Liver (tissue), 9 donors: ENCODE measurements around the gene PRR16. TPM values are rescaled to one million over a fixed set of nuclear protein-coding genes. Genes with fewer than 3 reads are reported as not detected.
A peak's percentile ranks its signal among the peaks of the same experiment; 100 is the strongest.

Source experiments
- DNase-seq: peaks from one replicate; pipeline ENCODE4 v3.0.0-alpha.2; 2017; ENCODE audit warnings: low spot score
- H3K27ac ChIP-seq, 2 donors: one replicate each; pipeline ENCODE4 v1.7.0; 2013; ENCODE audit warnings: inconsistent platforms in 2 of 2, low read length in 2 of 2, control low read depth in 1 of 2, low read depth in 1 of 2, mild to moderate bottlenecking in 1 of 2
- H3K27me3 ChIP-seq, 4 donors: one replicate each; pipeline versions ENCODE4 v1.6.1 to v1.7.0; 2013; ENCODE audit warnings: low read length in 3 of 4, inconsistent platforms in 1 of 4, mild to moderate bottlenecking in 1 of 4, moderate library complexity in 1 of 4; ENCODE audit not compliant: control insufficient read depth in 4 of 4, insufficient read depth in 4 of 4
- H3K36me3 ChIP-seq, 4 donors: one replicate each; pipeline versions ENCODE4 v1.6.1 to v1.7.0; 2013; ENCODE audit warnings: low read length in 3 of 4, mild to moderate bottlenecking in 3 of 4, low read depth in 1 of 4, moderate library complexity in 1 of 4; ENCODE audit not compliant: control insufficient read depth in 4 of 4, insufficient read depth in 3 of 4
- H3K4me1 ChIP-seq, 4 donors: one replicate each; pipeline versions ENCODE4 v1.6.1 to v1.7.0; 2013; ENCODE audit warnings: low read length in 3 of 4, mild to moderate bottlenecking in 3 of 4, moderate library complexity in 1 of 4; ENCODE audit not compliant: control insufficient read depth in 4 of 4, insufficient read depth in 4 of 4
- H3K4me3 ChIP-seq, 3 donors: one replicate each; pipeline versions ENCODE4 v1.6.1 to v1.7.0; 2013; ENCODE audit warnings: low read length in 3 of 3, control low read depth in 1 of 3, low read depth in 1 of 3, mild to moderate bottlenecking in 1 of 3
- H3K9ac ChIP-seq, 2 donors: one replicate each; pipeline ENCODE4 v1.7.0; 2013; ENCODE audit warnings: low read length in 2 of 2, mild to moderate bottlenecking in 2 of 2, moderate library complexity in 2 of 2, control low read depth in 1 of 2, low read depth in 1 of 2
- H3K9me3 ChIP-seq, 4 donors: one replicate each; pipeline versions ENCODE4 v1.6.1 to v1.7.0; 2013; ENCODE audit warnings: low read length in 3 of 4; ENCODE audit not compliant: control insufficient read depth in 4 of 4
- EGR1 ChIP-seq, 2 donors: IDR thresholded peaks; 2 replicates each; pipeline ENCODE4 v1.6.1; 2016 to 2018; ENCODE audit warnings: antibody characterized with exemption in 2 of 2, low read depth in 2 of 2
- FOXA1 ChIP-seq: IDR thresholded peaks from 2 replicates; pipeline ENCODE4 v1.6.1; 2016; ENCODE audit warnings: antibody characterized with exemption
- FOXA2 ChIP-seq: IDR thresholded peaks from 2 replicates; pipeline ENCODE4 v1.6.1; 2016; ENCODE audit warnings: antibody characterized with exemption
- GABPA ChIP-seq, 2 donors: IDR thresholded peaks in 1 of 2; conservative IDR thresholded peaks in 1 of 2; 2 replicates each; pipeline ENCODE4 v1.6.1; 2016; ENCODE audit warnings: antibody characterized with exemption in 2 of 2, mild to moderate bottlenecking in 1 of 2, moderate library complexity in 1 of 2
- HNF4A ChIP-seq, 2 donors: conservative IDR thresholded peaks; 2 replicates each; pipeline ENCODE4 v1.6.1; 2016; ENCODE audit warnings: antibody characterized with exemption in 2 of 2, mild to moderate bottlenecking in 2 of 2
- HNF4G ChIP-seq: IDR thresholded peaks from 2 replicates; pipeline ENCODE4 v1.6.1; 2016; ENCODE audit warnings: antibody characterized with exemption
- JUND ChIP-seq, 2 donors: IDR thresholded peaks; 2 replicates each; pipeline ENCODE4 v1.6.1; 2016; ENCODE audit warnings: antibody characterized with exemption in 2 of 2
- NR2F2 ChIP-seq: IDR thresholded peaks from 2 replicates; pipeline ENCODE4 v1.6.1; 2016; ENCODE audit warnings: antibody characterized with exemption
- RAD21 ChIP-seq, 2 donors: IDR thresholded peaks; 2 replicates each; pipeline ENCODE4 v1.6.1; 2016; ENCODE audit warnings: antibody characterized with exemption in 2 of 2, mild to moderate bottlenecking in 2 of 2
- RXRA ChIP-seq, 2 donors: IDR thresholded peaks; 2 replicates each; pipeline ENCODE4 v1.6.1; 2017 to 2018; ENCODE audit warnings: antibody characterized with exemption in 2 of 2, mild to moderate bottlenecking in 1 of 2
- SP1 ChIP-seq: IDR thresholded peaks from 2 replicates; pipeline ENCODE4 v1.6.1; 2018; ENCODE audit warnings: antibody characterized with exemption, mild to moderate bottlenecking
- TAF1 ChIP-seq: conservative IDR thresholded peaks from 2 replicates; pipeline ENCODE4 v1.6.1; 2016; ENCODE audit warnings: antibody characterized with exemption, mild to moderate bottlenecking
- YY1 ChIP-seq: IDR thresholded peaks from 2 replicates; pipeline ENCODE4 v1.6.1; 2016; ENCODE audit warnings: antibody characterized with exemption, mild to moderate bottlenecking
- WGBS: extraction: QIAGEN DNeasy Blood & Tissue Kit; methylation state at CpG from one replicate; pipeline ENCODE4 v1.1.7; 2013; 5-methylcytosine and 5-hydroxymethylcytosine counted together
- polyA plus RNA-seq, 2 donors: library from polyadenylated mRNA; stranded (reverse) in 1 of 2; unstranded in 1 of 2; fragments of 200-250 nt in 1 of 2; fragments of >200 nt in 1 of 2; fragmentation: Nextera tagmentation in 1 of 2; extraction: Ambion mirVana in 1 of 2; gene quantifications; one replicate each; pipeline versions ENCODE4 v1.2.1 to v1.2.3, GENCODE V29; 2013 to 2015
- total RNA-seq, 2 donors: library from RNA; depleted of rRNA; stranded (reverse); fragments of >200 nt; gene quantifications; one replicate each; pipeline ENCODE4 v1.2.3, GENCODE V29; 2014
- TF ChIP-seq, protein P1 (sequence below): IDR thresholded peaks from 2 replicates; pipeline ENCODE4 v1.6.1; 2016; ENCODE audit warnings: antibody characterized with exemption
- TF ChIP-seq, protein P2 (sequence below): IDR thresholded peaks from 2 replicates; pipeline ENCODE4 v1.6.1; 2016; ENCODE audit warnings: antibody characterized with exemption
- TF ChIP-seq, protein P3 (sequence below): IDR thresholded peaks from 2 replicates; pipeline ENCODE4 v1.6.1; 2016; ENCODE audit warnings: antibody characterized with exemption, mild to moderate bottlenecking
- TF ChIP-seq, protein P4 (sequence below): IDR thresholded peaks from 2 replicates; pipeline ENCODE4 v1.6.1; 2016; ENCODE audit warnings: antibody characterized with exemption
- donor health status: healthy.
- donor health status: healthy.
- donor health status: healthy.
- donor health status: healthy.
- donor health status: healthy.

The PRR16 gene
- total and polyA plus RNA-seq, 4 donors: 0.14 to 0.42 (median 0.21) TPM

DNA sequence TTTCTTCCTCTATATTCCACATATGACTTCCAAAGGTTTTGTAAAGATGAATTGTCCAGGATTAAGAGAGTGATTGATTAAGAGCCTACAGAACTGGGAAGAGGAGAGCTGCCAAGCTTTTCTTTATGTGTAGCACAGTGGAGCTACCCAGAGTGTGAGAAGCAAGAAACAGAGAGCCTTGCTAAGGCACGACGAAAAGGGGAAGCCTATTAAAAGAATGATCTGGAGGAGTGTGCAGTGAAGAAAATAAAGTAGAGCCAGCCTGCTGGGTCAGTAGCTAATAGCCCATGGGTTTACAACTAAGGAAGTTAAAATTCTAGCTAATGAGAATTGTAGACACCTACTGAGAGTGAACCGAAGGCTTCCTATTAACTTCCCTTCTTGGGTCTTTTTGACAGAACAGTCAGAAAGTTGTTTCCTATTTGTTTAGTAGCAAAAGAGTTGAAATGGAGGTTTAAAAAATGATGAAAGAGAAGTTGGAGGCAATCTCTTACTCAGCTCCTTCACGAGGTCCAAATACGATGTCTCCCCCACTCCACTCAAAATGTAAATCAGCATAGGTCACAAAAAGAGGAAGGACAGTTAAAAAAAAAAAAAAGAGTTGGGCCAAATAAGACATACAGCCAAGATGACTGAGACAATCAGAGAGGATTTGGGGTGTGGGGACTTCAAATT is 957 bp upstream of the PRR16 start:
- TF ChIP-seq NR2F2 (no peak), EGR1 (IDR thresholded peaks at IDR 0.05; ENCODE audit: low read depth in 2 of 2) (no peak), TAF1 (no peak), HNF4G (no peak), HNF4A (conservative IDR thresholded peaks at IDR 0.05) (no peak), RAD21 (IDR thresholded peaks at IDR 0.05) (no peak), FOXA2 (no peak), JUND (IDR thresholded peaks at IDR 0.05) (no peak), GABPA (IDR thresholded peaks at IDR 0.05 in 1 of 2, conservative IDR thresholded peaks at IDR 0.05 in 1 of 2) (no peak), RXRA (IDR thresholded peaks at IDR 0.05) (no peak), SP1 (no peak)
- TF ChIP-seq, protein P1, sequence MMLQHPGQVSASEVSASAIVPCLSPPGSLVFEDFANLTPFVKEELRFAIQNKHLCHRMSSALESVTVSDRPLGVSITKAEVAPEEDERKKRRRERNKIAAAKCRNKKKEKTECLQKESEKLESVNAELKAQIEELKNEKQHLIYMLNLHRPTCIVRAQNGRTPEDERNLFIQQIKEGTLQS: no peak
- TF ChIP-seq, protein P2, sequence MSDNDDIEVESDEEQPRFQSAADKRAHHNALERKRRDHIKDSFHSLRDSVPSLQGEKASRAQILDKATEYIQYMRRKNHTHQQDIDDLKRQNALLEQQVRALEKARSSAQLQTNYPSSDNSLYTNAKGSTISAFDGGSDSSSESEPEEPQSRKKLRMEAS: no peak
- peaks cover 2 to 11% (median 8%) of the 10 kb centered on the region in 4 donors for H3K27me3 ChIP-seq
- no peak overlapping the region for H3K9ac ChIP-seq
- no peak overlapping the region for H3K4me3 ChIP-seq
- no peak for DNase-seq
- H3K4me1 ChIP-seq: peaks cover 9 to 16% (median 12%) of the 10 kb centered on the region in 4 donors
- no peaks in the 10 kb centered on the region for H3K36me3 ChIP-seq
- WGBS: 56% methylated on average over 5 of the region's 5 CpGs
- H3K9me3 ChIP-seq: no peaks in the 10 kb centered on the region
- no peak overlapping the region for H3K27ac ChIP-seq

DNA sequence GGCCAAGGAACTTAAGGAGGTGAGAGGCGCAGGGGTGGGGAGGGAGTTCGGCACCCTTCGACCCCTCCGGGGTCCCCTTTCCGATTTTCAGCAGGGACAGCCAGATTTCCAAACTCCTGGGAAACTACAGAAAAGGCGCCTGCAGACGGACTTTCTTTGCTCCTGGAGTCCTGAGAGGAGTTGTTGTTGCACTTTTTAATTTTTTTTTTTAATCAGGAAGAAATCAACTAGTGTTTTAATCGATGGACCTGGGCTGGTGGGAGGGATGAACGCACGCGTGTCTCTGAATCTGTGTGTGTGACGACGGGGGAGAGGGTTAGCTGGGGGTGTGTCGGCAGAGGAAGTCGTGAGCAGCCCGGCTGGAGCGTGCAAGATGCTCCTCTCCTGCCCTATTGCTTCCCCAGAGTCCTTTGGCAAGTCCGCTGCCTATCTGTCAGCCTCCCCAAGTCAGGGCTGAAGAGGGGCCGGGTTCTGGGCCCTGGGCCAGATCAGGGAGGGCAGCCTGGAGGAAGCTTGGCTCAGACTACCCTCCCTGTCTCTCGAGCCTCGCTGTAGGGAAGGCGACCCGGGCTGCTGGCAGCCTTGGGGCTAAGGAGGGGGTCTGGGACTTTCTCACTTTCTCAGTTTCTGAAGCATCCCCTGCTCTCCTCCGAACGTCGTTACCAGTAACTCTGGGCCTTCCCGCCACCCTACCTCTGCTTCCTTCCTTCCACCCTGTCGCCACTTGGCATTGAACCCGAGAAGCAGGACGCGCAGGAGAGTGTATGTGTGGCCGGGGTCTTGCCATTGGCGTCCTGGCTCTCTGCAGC is 731 bp downstream of the PRR16 start:
- no peak for DNase-seq
- H3K4me3 ChIP-seq: peak overlapping the region in 2 of 3 donors; percentile 32
- no peaks in the 10 kb centered on the region for H3K36me3 ChIP-seq
- H3K27ac ChIP-seq: no peak overlapping the region
- H3K27me3 ChIP-seq: peaks cover 2 to 11% (median 9%) of the 10 kb centered on the region in 4 donors
- no peaks in the 10 kb centered on the region for H3K9me3 ChIP-seq
- peaks cover 9 to 16% (median 12%) of the 10 kb centered on the region in 4 donors for H3K4me1 ChIP-seq
- no peak overlapping the region for H3K9ac ChIP-seq
- 2% methylated on average over 33 of the region's 33 CpGs for WGBS
- TF ChIP-seq FOXA1 (no peak), JUND (IDR thresholded peaks at IDR 0.05) (no peak), FOXA2 (no peak), TAF1 (no peak), RXRA (IDR thresholded peaks at IDR 0.05) (no peak)
- TF ChIP-seq, protein P2: no peak

DNA sequence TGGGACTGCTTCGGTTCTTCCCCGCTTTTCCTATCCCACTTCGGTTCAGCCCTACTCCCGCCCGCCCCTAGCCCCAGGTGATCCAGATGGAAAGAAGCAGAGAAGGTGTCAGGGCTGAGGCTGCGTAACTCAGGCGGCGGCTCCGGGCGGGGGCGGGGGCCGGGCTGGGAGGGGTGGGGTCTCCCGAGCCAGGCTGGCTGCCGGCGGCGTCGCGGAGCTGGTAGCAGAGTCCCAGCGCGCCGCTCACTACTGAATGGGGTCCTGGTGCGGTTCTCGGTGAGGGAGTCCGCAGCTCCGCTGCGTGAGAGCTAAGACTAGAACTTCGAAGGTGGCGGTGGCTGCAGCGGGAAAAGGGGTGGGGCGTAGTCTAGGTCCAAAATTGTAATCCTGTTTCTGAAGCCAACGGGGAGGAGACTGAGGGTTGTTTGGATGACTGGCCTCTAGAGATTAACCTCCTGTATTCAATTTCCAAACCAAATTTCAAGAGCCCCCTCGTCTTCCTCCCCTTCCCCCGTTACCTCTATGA is 1.4 kb downstream of the PRR16 start:
- WGBS: 3% methylated on average over 33 of the region's 33 CpGs
- H3K36me3 ChIP-seq: no peaks in the 10 kb centered on the region
- no peak overlapping the region for H3K27ac ChIP-seq
- no peaks in the 10 kb centered on the region for H3K9me3 ChIP-seq
- H3K4me1 ChIP-seq: peaks cover 9 to 16% (median 12%) of the 10 kb centered on the region in 4 donors
- peaks cover 2 to 11% (median 9%) of the 10 kb centered on the region in 4 donors for H3K27me3 ChIP-seq
- H3K9ac ChIP-seq: no peak overlapping the region
- DNase-seq: no peak
- peak overlapping the region in 1 of 3 donors; percentile 32 for H3K4me3 ChIP-seq
- TF ChIP-seq YY1 (no peak), FOXA2 (no peak), GABPA (IDR thresholded peaks at IDR 0.05 in 1 of 2, conservative IDR thresholded peaks at IDR 0.05 in 1 of 2) (no peak), SP1 (no peak), TAF1 (no peak), RXRA (IDR thresholded peaks at IDR 0.05) (no peak), RAD21 (IDR thresholded peaks at IDR 0.05) (no peak)
- TF ChIP-seq, protein P3, sequence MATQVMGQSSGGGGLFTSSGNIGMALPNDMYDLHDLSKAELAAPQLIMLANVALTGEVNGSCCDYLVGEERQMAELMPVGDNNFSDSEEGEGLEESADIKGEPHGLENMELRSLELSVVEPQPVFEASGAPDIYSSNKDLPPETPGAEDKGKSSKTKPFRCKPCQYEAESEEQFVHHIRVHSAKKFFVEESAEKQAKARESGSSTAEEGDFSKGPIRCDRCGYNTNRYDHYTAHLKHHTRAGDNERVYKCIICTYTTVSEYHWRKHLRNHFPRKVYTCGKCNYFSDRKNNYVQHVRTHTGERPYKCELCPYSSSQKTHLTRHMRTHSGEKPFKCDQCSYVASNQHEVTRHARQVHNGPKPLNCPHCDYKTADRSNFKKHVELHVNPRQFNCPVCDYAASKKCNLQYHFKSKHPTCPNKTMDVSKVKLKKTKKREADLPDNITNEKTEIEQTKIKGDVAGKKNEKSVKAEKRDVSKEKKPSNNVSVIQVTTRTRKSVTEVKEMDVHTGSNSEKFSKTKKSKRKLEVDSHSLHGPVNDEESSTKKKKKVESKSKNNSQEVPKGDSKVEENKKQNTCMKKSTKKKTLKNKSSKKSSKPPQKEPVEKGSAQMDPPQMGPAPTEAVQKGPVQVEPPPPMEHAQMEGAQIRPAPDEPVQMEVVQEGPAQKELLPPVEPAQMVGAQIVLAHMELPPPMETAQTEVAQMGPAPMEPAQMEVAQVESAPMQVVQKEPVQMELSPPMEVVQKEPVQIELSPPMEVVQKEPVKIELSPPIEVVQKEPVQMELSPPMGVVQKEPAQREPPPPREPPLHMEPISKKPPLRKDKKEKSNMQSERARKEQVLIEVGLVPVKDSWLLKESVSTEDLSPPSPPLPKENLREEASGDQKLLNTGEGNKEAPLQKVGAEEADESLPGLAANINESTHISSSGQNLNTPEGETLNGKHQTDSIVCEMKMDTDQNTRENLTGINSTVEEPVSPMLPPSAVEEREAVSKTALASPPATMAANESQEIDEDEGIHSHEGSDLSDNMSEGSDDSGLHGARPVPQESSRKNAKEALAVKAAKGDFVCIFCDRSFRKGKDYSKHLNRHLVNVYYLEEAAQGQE: no peak
- TF ChIP-seq, protein P1: no peak
- TF ChIP-seq, protein P4, sequence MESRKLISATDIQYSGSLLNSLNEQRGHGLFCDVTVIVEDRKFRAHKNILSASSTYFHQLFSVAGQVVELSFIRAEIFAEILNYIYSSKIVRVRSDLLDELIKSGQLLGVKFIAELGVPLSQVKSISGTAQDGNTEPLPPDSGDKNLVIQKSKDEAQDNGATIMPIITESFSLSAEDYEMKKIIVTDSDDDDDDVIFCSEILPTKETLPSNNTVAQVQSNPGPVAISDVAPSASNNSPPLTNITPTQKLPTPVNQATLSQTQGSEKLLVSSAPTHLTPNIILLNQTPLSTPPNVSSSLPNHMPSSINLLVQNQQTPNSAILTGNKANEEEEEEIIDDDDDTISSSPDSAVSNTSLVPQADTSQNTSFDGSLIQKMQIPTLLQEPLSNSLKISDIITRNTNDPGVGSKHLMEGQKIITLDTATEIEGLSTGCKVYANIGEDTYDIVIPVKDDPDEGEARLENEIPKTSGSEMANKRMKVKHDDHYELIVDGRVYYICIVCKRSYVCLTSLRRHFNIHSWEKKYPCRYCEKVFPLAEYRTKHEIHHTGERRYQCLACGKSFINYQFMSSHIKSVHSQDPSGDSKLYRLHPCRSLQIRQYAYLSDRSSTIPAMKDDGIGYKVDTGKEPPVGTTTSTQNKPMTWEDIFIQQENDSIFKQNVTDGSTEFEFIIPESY: no peak
